ENCODE measurements around the gene TSPAN12.

TSPAN12 gene

DNA sequence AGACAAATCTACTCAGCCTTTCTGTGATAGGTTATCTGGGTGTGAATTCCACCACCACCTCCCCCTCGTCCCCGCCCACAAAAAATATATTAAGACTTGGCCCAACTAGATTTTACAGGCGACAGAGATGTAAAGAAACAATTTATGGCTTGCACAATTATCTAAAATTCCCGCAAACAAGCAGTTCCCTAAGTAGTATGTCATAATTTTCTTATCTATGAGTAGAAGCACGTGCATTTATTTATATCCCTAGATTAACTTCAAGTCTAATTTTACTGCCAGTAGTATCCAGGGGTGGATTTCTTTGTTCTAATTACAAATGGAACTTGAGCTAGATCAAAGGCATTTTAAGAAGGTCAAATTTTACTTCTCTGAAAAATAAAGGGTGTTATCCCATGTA lies 1.7 kb downstream of the TSPAN12 start:
- Histone ChIP-seq H2AFZ (ENCODE audit: low read depth) (peak overlapping the region; percentile 96; the same call in 1 of the 2 replicates), H3K4me1 (ENCODE audit: low read depth, poor library complexity, severe bottlenecking) (peaks cover 6% of the 10 kb centered on the region), H4K20me1 (ENCODE audit: insufficient read depth) (no peaks in the 10 kb centered on the region), H3K27ac (no peak overlapping the region), H3K4me3 (IDR thresholded peaks at IDR 0.05; ENCODE audit: insufficient read depth, low read depth, low read length) (no peak overlapping the region), H3K27me3 (ENCODE audit: insufficient read depth, low read depth) (no peaks in the 10 kb centered on the region), H3K79me2 (ENCODE audit: insufficient read depth, low read depth) (no peaks in the 10 kb centered on the region), H3K9ac (no peak overlapping the region), H3K4me2 (peak overlapping the region; percentile 93), H3K36me3 (ENCODE audit: insufficient read depth) (no peaks in the 10 kb centered on the region)
- TF ChIP-seq, protein P1, sequence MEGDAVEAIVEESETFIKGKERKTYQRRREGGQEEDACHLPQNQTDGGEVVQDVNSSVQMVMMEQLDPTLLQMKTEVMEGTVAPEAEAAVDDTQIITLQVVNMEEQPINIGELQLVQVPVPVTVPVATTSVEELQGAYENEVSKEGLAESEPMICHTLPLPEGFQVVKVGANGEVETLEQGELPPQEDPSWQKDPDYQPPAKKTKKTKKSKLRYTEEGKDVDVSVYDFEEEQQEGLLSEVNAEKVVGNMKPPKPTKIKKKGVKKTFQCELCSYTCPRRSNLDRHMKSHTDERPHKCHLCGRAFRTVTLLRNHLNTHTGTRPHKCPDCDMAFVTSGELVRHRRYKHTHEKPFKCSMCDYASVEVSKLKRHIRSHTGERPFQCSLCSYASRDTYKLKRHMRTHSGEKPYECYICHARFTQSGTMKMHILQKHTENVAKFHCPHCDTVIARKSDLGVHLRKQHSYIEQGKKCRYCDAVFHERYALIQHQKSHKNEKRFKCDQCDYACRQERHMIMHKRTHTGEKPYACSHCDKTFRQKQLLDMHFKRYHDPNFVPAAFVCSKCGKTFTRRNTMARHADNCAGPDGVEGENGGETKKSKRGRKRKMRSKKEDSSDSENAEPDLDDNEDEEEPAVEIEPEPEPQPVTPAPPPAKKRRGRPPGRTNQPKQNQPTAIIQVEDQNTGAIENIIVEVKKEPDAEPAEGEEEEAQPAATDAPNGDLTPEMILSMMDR (conservative IDR thresholded peaks at IDR 0.05; ENCODE audit: low read depth, low read length) = 0 out of 2 replicates have a peak, but pooled peaks have one; percentile 15

DNA sequence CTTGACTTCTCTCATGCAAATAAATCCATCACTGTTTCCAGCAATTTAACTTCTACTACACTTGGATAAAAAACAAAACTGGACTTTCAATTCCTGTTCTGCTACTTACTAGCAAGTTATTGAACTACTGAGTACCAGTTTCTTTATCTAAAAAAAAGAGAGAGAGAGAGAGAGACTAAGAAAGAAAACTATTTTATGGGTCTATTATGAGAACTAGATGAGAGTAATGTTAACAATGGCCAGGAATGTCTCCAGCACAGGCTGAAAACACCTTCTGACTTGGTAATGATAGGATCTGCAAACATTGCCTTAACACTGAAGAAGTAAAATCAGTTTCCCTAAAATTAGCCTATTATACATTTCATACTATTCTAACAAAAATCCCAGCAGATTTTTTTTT lies 5.2 kb downstream of the TSPAN12 start:
- H3K4me2 ChIP-seq = no peak overlapping the region
- no peaks in the 10 kb centered on the region for H3K4me1 ChIP-seq (ENCODE audit: low read depth, poor library complexity, severe bottlenecking)
- H3K79me2 ChIP-seq (ENCODE audit: insufficient read depth, low read depth) = no peaks in the 10 kb centered on the region
- H3K27ac ChIP-seq = no peak overlapping the region
- no peaks in the 10 kb centered on the region for H3K36me3 ChIP-seq (ENCODE audit: insufficient read depth)
- H4K20me1 ChIP-seq (ENCODE audit: insufficient read depth) = no peaks in the 10 kb centered on the region
- H3K9ac ChIP-seq = no peak overlapping the region
- no peak overlapping the region for H2AFZ ChIP-seq (ENCODE audit: low read depth)
- TF ChIP-seq, protein P1 (conservative IDR thresholded peaks at IDR 0.05; ENCODE audit: low read depth, low read length) = no peak
- no peaks in the 10 kb centered on the region for H3K27me3 ChIP-seq (ENCODE audit: insufficient read depth, low read depth)
- H3K4me3 ChIP-seq (IDR thresholded peaks at IDR 0.05; ENCODE audit: insufficient read depth, low read depth, low read length) = no peak overlapping the region

DNA sequence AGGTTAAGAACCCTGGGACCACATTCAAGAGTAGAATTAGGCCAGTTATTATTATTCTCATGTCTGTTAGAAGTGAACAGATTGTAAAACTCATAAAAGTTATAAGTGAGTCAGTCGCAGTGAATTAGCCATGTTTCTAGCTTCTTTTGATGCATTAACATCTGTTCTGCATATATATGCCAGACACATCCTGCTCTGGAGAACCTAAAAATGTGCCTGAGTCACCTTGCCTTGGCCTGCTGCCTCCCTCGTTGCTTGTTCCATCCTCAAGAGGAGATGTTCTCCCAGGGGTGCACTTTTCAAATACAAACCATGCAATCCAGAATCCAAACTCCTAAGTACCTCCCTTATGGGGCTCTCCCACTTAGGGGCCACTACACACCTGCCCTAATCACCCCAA lies 14.8 kb downstream of the TSPAN12 start:
- TF ChIP-seq, protein P1 (conservative IDR thresholded peaks at IDR 0.05; ENCODE audit: low read depth, low read length) = no peak
- no peak overlapping the region for H3K9ac ChIP-seq
- H3K36me3 ChIP-seq (ENCODE audit: insufficient read depth) = no peaks in the 10 kb centered on the region
- H3K4me1 ChIP-seq (ENCODE audit: low read depth, poor library complexity, severe bottlenecking) = no peaks in the 10 kb centered on the region
- H3K4me3 ChIP-seq (IDR thresholded peaks at IDR 0.05; ENCODE audit: insufficient read depth, low read depth, low read length) = no peak overlapping the region
- H3K4me2 ChIP-seq = no peak overlapping the region
- no peak overlapping the region for H3K27ac ChIP-seq
- no peak overlapping the region for H2AFZ ChIP-seq (ENCODE audit: low read depth)
- no peaks in the 10 kb centered on the region for H3K27me3 ChIP-seq (ENCODE audit: insufficient read depth, low read depth)
- H3K79me2 ChIP-seq (ENCODE audit: insufficient read depth, low read depth) = no peaks in the 10 kb centered on the region
- no peaks in the 10 kb centered on the region for H4K20me1 ChIP-seq (ENCODE audit: insufficient read depth)

DNA sequence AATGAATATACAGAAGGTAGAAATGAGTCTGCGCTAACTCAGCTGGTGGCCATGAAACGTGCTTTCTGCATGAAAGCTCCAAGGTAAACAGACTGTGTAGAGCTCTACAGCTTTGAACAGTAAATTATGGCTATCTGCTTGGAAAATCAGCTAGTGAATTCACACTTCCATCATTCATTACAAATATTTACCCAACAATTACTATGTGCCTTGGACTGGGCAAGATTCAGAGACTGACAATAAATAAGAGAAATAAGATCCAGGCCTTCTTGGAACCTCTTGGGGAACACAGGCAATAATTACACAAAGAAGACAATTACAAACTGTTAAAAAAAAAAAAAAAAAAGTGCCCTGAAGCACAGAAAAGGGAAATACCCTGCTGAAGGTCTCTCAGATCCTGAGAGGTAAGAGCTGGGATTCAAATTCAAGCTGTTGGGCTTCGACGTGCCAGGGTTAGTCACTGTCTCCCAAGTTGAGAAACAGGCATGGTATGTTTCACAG lies 15.8 kb downstream of the TSPAN12 start:
- no peak overlapping the region for H3K4me3 ChIP-seq (IDR thresholded peaks at IDR 0.05; ENCODE audit: insufficient read depth, low read depth, low read length)
- no peaks in the 10 kb centered on the region for H3K79me2 ChIP-seq (ENCODE audit: insufficient read depth, low read depth)
- H3K4me2 ChIP-seq = no peak overlapping the region
- TF ChIP-seq, protein P1 (conservative IDR thresholded peaks at IDR 0.05; ENCODE audit: low read depth, low read length) = no peak
- no peaks in the 10 kb centered on the region for H3K27me3 ChIP-seq (ENCODE audit: insufficient read depth, low read depth)
- H3K4me1 ChIP-seq (ENCODE audit: low read depth, poor library complexity, severe bottlenecking) = no peaks in the 10 kb centered on the region
- H4K20me1 ChIP-seq (ENCODE audit: insufficient read depth) = no peaks in the 10 kb centered on the region
- H2AFZ ChIP-seq (ENCODE audit: low read depth) = no peak overlapping the region
- H3K27ac ChIP-seq = no peak overlapping the region
- no peak overlapping the region for H3K9ac ChIP-seq
- H3K36me3 ChIP-seq (ENCODE audit: insufficient read depth) = no peaks in the 10 kb centered on the region

Data from KMS-11 (cell line).